Measurements from ENCODE around the gene MAP2. TPM values are rescaled to one million over a fixed set of nuclear protein-coding genes. Genes with fewer than 3 reads are reported as not detected.

Gene MAP2
- total RNA-seq, 1 donor from 2014 or later = 15.5 TPM

GRCh38 chr2:209688385-209688784 lies 264.5 kb downstream of the MAP2 start:
- Histone ChIP-seq H3K36me3 (no peaks in the 10 kb centered on the region), H3K9me3 (no peaks in the 10 kb centered on the region), H3K4me1 (no peaks in the 10 kb centered on the region), H3K27me3 (no peaks in the 10 kb centered on the region), H3K27ac (no peak overlapping the region), H3K4me3 (no peak overlapping the region)
- intact Hi-C loops (cut with DNase I) = no loop called here
- TF ChIP-seq, protein P1, sequence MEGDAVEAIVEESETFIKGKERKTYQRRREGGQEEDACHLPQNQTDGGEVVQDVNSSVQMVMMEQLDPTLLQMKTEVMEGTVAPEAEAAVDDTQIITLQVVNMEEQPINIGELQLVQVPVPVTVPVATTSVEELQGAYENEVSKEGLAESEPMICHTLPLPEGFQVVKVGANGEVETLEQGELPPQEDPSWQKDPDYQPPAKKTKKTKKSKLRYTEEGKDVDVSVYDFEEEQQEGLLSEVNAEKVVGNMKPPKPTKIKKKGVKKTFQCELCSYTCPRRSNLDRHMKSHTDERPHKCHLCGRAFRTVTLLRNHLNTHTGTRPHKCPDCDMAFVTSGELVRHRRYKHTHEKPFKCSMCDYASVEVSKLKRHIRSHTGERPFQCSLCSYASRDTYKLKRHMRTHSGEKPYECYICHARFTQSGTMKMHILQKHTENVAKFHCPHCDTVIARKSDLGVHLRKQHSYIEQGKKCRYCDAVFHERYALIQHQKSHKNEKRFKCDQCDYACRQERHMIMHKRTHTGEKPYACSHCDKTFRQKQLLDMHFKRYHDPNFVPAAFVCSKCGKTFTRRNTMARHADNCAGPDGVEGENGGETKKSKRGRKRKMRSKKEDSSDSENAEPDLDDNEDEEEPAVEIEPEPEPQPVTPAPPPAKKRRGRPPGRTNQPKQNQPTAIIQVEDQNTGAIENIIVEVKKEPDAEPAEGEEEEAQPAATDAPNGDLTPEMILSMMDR (IDR thresholded peaks at IDR 0.05) = no peak
- no peak for TF ChIP-seq POLR2AphosphoS5 (IDR thresholded peaks at IDR 0.05; ENCODE audit: insufficient read depth in 1 of 2, low read depth in 1 of 2)
- TF ChIP-seq POLR2A (IDR thresholded peaks at IDR 0.05) = no peak
- no peak for DNase-seq (ENCODE audit: extremely low spot score in 2 of 2)

DNA sequence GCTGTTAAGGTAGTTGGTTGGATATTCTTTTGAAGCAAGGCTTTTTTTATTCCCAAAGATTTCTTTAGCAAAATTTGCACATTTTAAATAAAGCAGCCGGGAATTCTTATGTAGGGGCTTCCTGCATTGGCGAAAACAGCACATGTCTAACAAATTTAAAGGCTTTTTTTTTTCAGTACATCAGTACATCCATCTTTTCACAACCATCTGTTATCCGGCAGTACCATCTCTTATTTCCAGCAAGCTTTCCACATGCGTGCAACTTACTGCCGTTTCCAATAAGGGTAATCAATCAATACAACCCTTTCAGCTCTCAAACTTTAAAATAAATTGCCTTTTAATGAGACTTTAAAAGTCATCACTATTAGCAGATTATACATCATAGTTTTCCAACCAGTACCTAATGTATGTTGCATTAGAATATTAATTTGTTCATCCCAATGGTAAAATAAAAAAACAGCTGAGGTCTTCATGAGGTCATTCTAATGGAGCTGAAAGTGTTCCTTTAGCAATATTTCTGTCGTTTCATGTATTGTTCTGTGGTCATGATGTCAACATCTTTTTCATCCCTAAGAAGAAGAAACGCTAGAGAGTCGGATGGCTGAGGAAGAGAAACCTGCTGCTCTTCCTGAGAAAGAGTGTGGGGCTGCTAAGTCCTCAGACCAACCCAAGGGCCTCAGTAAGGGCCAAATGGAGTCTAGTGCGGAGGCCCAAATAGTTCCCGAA lies 266.3 kb downstream of the MAP2 start:
- Histone ChIP-seq H3K27ac (no peak overlapping the region), H3K36me3 (no peaks in the 10 kb centered on the region), H3K27me3 (no peaks in the 10 kb centered on the region), H3K4me3 (no peak overlapping the region), H3K9me3 (no peaks in the 10 kb centered on the region), H3K4me1 (no peaks in the 10 kb centered on the region)
- TF ChIP-seq, protein P1 (IDR thresholded peaks at IDR 0.05) = no peak
- no peak for TF ChIP-seq POLR2AphosphoS5 (IDR thresholded peaks at IDR 0.05; ENCODE audit: insufficient read depth in 1 of 2, low read depth in 1 of 2)
- TF ChIP-seq POLR2A (IDR thresholded peaks at IDR 0.05) = no peak
- no peak for DNase-seq (ENCODE audit: extremely low spot score in 2 of 2)
- intact Hi-C loops (cut with DNase I) = no loop called here

- no peak for DNase-seq (ENCODE audit: extremely low spot score in 2 of 2)
These were observed 270.9 kb downstream of the MAP2 start for GRCh38 chr2:209694748-209695147.

DNA sequence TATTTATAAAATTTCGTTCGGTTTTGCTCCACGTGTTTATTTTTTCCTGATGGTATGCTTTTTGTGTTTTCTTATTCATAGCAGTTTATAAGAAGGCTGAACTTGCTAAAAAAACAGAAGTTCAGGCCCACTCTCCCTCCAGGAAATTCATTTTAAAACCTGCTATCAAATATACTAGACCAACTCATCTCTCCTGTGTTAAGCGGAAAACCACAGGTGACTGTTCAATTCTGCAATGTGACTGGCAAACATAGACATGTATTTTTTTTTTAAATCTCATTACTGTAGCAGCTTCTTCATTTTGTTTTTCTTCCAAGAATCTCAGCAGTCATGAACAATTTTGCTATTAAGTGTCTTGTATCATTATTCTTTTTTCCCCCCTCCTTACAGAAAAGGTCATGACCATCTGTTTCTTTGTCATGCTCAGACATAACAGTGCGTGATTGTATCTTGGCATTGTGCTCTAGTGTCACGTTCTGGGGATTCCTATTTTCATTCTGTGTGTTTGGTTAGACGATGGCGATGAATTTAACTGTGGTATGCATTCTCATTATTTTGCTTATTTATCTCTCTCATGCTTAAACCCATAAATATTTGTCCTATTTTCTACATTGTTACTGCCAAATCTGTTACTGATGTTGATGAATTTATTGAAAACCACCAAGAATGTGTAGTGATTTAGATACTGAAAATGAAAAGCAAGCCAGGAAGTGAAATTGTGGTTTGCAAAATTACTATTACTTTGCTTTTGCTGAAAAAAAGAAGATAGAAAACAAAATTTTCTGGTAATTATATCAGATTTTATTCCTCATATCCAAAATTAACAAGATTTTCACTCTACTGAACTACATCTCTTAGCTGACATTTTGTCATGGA lies 273.2 kb downstream of the MAP2 start:
- TF ChIP-seq, protein P1 (IDR thresholded peaks at IDR 0.05) = no peak
- TF ChIP-seq POLR2AphosphoS5 (IDR thresholded peaks at IDR 0.05; ENCODE audit: insufficient read depth in 1 of 2, low read depth in 1 of 2) (no peak), POLR2A (IDR thresholded peaks at IDR 0.05) (no peak)
- no peak for DNase-seq (ENCODE audit: extremely low spot score in 2 of 2)
- intact Hi-C loops (cut with DNase I) = no loop called here
- Histone ChIP-seq H3K4me1 (no peaks in the 10 kb centered on the region), H3K27me3 (no peaks in the 10 kb centered on the region), H3K36me3 (no peaks in the 10 kb centered on the region), H3K9me3 (no peaks in the 10 kb centered on the region), H3K27ac (no peak overlapping the region), H3K4me3 (no peak overlapping the region)

More at GRCh38 chr2:209694748-209695147, 270.9 kb downstream of the MAP2 start:
- no peak overlapping the region for H3K27ac ChIP-seq
- TF ChIP-seq POLR2A (IDR thresholded peaks at IDR 0.05) (no peak), POLR2AphosphoS5 (IDR thresholded peaks at IDR 0.05; ENCODE audit: insufficient read depth in 1 of 2, low read depth in 1 of 2) (no peak)
- TF ChIP-seq, protein P1 (IDR thresholded peaks at IDR 0.05) = no peak
- H3K4me3 ChIP-seq = no peak overlapping the region
- no peaks in the 10 kb centered on the region for H3K4me1 ChIP-seq
- no peaks in the 10 kb centered on the region for H3K27me3 ChIP-seq
- no peaks in the 10 kb centered on the region for H3K9me3 ChIP-seq
- intact Hi-C loops (cut with DNase I) = no loop called here
- H3K36me3 ChIP-seq = no peaks in the 10 kb centered on the region
